Ovary (tissue), 9 donors: ENCODE measurements around the gene RAP1GDS1. TPM values are rescaled to one million over a fixed set of nuclear protein-coding genes. Genes with fewer than 3 reads are reported as not detected.

ENCODE experiments used
- DNase-seq, 5 donors: peaks; one replicate each; pipeline ENCODE4 v3.0.0-alpha.2; 2019 to 2020
- H3K27ac ChIP-seq, 2 donors: fragments of 200-600 bp; one replicate each; pipeline versions ENCODE4 v1.5.1 to v1.8.0; 2019 to 2022
- H3K27me3 ChIP-seq: fragments of 200-600 bp; one replicate; pipeline ENCODE4 v1.8.0; 2022
- H3K36me3 ChIP-seq: fragments of 200-600 bp; sonication (generic); one replicate; pipeline ENCODE4 v1.5.1; 2019
- H3K4me1 ChIP-seq: one replicate; pipeline ENCODE4 v1.8.1; 2013; ENCODE audit warnings: mild to moderate bottlenecking, moderate library complexity; ENCODE audit not compliant: insufficient read depth
- H3K4me3 ChIP-seq: fragments of 200-600 bp; sonication (generic); one replicate; pipeline ENCODE4 v1.5.1; 2017
- H3K9me3 ChIP-seq, 2 donors: fragments of 200-600 bp in 1 of 2; sonication (generic) in 1 of 2; one replicate each; pipeline versions ENCODE4 v1.5.1 to v1.8.1; 2013 to 2019; ENCODE audit warnings: mild to moderate bottlenecking in 1 of 2, moderate library complexity in 1 of 2
- CTCF ChIP-seq, 3 donors: fragments of 450-650 bp in 2 of 3; fragments of 200-600 bp in 1 of 3; IDR thresholded peaks; one replicate each; pipeline versions ENCODE4 v1.5.1 to v1.8.0; 2016 to 2022; ENCODE audit warnings: antibody characterized with exemption in 3 of 3, mild to moderate bottlenecking in 1 of 3
- EP300 ChIP-seq: sonication (generic); formaldehyde crosslinking; IDR thresholded peaks from one replicate; pipeline ENCODE4 v1.6.1; 2017; ENCODE audit warnings: antibody characterized with exemption
- POLR2A ChIP-seq: fragments of 450-650 bp; IDR thresholded peaks from one replicate; pipeline ENCODE4 v1.6.1; 2017; ENCODE audit warnings: antibody characterized with exemption, mild to moderate bottlenecking, moderate library complexity
- WGBS, 3 donors: extraction: QIAGEN DNeasy Blood & Tissue Kit in 1 of 3; methylation state at CpG; one replicate each; pipeline versions ENCODE4 v1.1.5 to v1.1.7; 2013 to 2017; 5-methylcytosine and 5-hydroxymethylcytosine counted together
- intact Hi-C, 4 donors: fragments of 100-400 bp; cut with DNase I; formaldehyde crosslinking; loops; one replicate each; pipeline versions ENCODE4 v1.11.0 to v1.15.1; 2022 to 2023
- polyA plus RNA-seq, 2 donors: library from polyadenylated mRNA; stranded (reverse); fragments of 200-250 nt in 1 of 2; fragments of 350-450 nt in 1 of 2; fragmentation: Illumina TruSeq in 1 of 2; extraction: RNeasy Lipid Tissue Mini Kit (QIAGEN cat#74804) in 1 of 2; gene quantifications; one replicate each; pipeline ENCODE4 v1.2.3, GENCODE V29; 2013 to 2014
- total RNA-seq, 7 donors: library from RNA; depleted of rRNA in 2 of 7; stranded (reverse); fragments of >200 nt in 2 of 7; fragmentation: NEBNext Ultra II Directional in 3 of 7; extraction: Animal tissue kit (Norgen Biotek cat#: 25700) in 3 of 7; gene quantifications; one replicate each; pipeline versions ENCODE4 v1.1.0 to v1.2.4, GENCODE V29; 2016 to 2023
- donor health status: DM: no; HTN: no; CAD: no; lungs with moderate emphysema.
- donor health status: DM: no; HTN: no; CAD: no.
- donor health status: Bipolar disorder and iron deficiency.
- donor health status: DM: yes; HTN: yes; CAD: no.
- donor health status: DM: no; HTN: no; CAD: no.
- donor health status: DM: yes; HTN: yes; CAD: no.

The RAP1GDS1 gene
- total and polyA plus RNA-seq, 9 donors, result 12.6 to 40.9 (median 24.9) TPM

GRCh38 chr4:98290511-98290910 is 29.3 kb downstream of the RAP1GDS1 start:
- no peak for TF ChIP-seq EP300
- TF ChIP-seq CTCF (IDR thresholded peaks at IDR 0.05), result no peak
- no peak for TF ChIP-seq POLR2A
- intact Hi-C loops, result no loop called here
- H3K27ac ChIP-seq, result no peak overlapping the region
- H3K9me3 ChIP-seq, result no peaks in the 10 kb centered on the region
- H3K4me3 ChIP-seq, result no peak overlapping the region
- 23 to 41% (median 39%) methylated on average over 2 of the region's 2 CpGs for WGBS, 3 donors
- DNase-seq, result no peak
- no peaks in the 10 kb centered on the region for H3K4me1 ChIP-seq
- no peaks in the 10 kb centered on the region for H3K27me3 ChIP-seq
- H3K36me3 ChIP-seq, result no peaks in the 10 kb centered on the region

- no peak for DNase-seq
- H3K36me3 ChIP-seq, result no peaks in the 10 kb centered on the region
- no peaks in the 10 kb centered on the region for H3K4me1 ChIP-seq
- H3K27ac ChIP-seq, result no peak overlapping the region
- no peaks in the 10 kb centered on the region for H3K9me3 ChIP-seq
- intact Hi-C loops, result no loop called here
- H3K27me3 ChIP-seq, result no peaks in the 10 kb centered on the region
- WGBS, 3 donors, result 55 to 76% (median 67%) methylated on average over 4 of the region's 4 CpGs
- no peak overlapping the region for H3K4me3 ChIP-seq
- TF ChIP-seq CTCF (IDR thresholded peaks at IDR 0.05) (no peak), POLR2A (no peak), EP300 (no peak)
These were observed 32.1 kb downstream of the RAP1GDS1 start for GRCh38 chr4:98293104-98293887.

- no peaks in the 10 kb centered on the region for H3K36me3 ChIP-seq
- no peak overlapping the region for H3K4me3 ChIP-seq
- H3K27me3 ChIP-seq, result no peaks in the 10 kb centered on the region
- intact Hi-C loops, result no loop called here
- H3K27ac ChIP-seq, result no peak overlapping the region
- TF ChIP-seq POLR2A (no peak), CTCF (IDR thresholded peaks at IDR 0.05) (no peak), EP300 (no peak)
- H3K4me1 ChIP-seq, result no peaks in the 10 kb centered on the region
- WGBS, 3 donors, result 77 to 88% (median 87%) methylated on average over 2 of the region's 2 CpGs
- no peaks in the 10 kb centered on the region for H3K9me3 ChIP-seq
- no peak for DNase-seq
These were observed 36.8 kb downstream of the RAP1GDS1 start for GRCh38 chr4:98298022-98298421.

- Histone ChIP-seq H3K27me3 (no peaks in the 10 kb centered on the region), H3K4me1 (no peaks in the 10 kb centered on the region), H3K4me3 (no peak overlapping the region), H3K36me3 (no peaks in the 10 kb centered on the region), H3K9me3 (no peaks in the 10 kb centered on the region), H3K27ac (no peak overlapping the region)
- intact Hi-C loops, result no loop called here
- no peak for TF ChIP-seq POLR2A
- no peak for TF ChIP-seq CTCF (IDR thresholded peaks at IDR 0.05)
- TF ChIP-seq EP300, result no peak
- DNase-seq, result no peak
These were observed 39.5 kb downstream of the RAP1GDS1 start for GRCh38 chr4:98300706-98301105.
